B cell (primary cell): Measurements from ENCODE around the gene TBC1D22A. TPM values are rescaled to one million over a fixed set of nuclear protein-coding genes. Genes with fewer than 3 reads are reported as not detected.

ENCODE experiments used
- ATAC-seq: fragments of 200-7000 bp; cut with Tn5 transposase; one replicate; pipeline ENCODE4 v1.10.0; 2021; ENCODE audit warnings: low read depth, mild to moderate bottlenecking, moderate number of reproducible peaks, moderate library complexity
- CTCF ChIA-PET: fragments of 350-600 bp; sonication (Branson Sonifier 250); formaldehyde crosslinking; loops from one replicate; lab custom pipeline; 2021; ENCODE audit warnings: antibody characterized with exemption, inconsistent platforms; lab: Charles Lee
- POLR2A ChIA-PET: fragments of 350-600 bp; sonication (Branson Sonifier 250); formaldehyde crosslinking; loops from one replicate; lab custom pipeline; 2021; ENCODE audit warnings: antibody characterized with exemption; lab: Charles Lee
- DNase-seq: peaks from one replicate; pipeline ENCODE4 v3.0.0; 2013
- H2AFZ ChIP-seq: 2 replicates; pipeline ENCODE4 v1.6.1; 2012; ENCODE audit warnings: mild to moderate bottlenecking, low read depth, low read length; ENCODE audit not compliant: insufficient read depth, poor library complexity, severe bottlenecking
- H3K27ac ChIP-seq, 2 donors: 1 replicate in 1 of 2; 2 replicates in 1 of 2; pipeline ENCODE4 v1.5.1; 2012 to 2013; ENCODE audit warnings: low read length in 2 of 2, mild to moderate bottlenecking in 2 of 2, moderate library complexity in 1 of 2
- H3K27me3 ChIP-seq, 4 experiments: fragments of 200-600 bp in 1 of 4; sonication (generic) in 1 of 4; replicated peaks in 1 of 4; 1 replicate in 2 of 4; 2 replicates in 2 of 4; pipeline versions ENCODE4 v1.6.1 to v1.7.0; 2013 to 2016; ENCODE audit warnings: low read length in 3 of 4, mild to moderate bottlenecking in 2 of 4, mixed read lengths in 1 of 4, moderate library complexity in 1 of 4; ENCODE audit not compliant: insufficient read depth in 4 of 4, control insufficient read depth in 3 of 4; ENCODE audit errors: control extremely low read depth in 1 of 4
- H3K36me3 ChIP-seq, 2 experiments: replicated peaks in 1 of 2; 1 replicate in 1 of 2; 2 replicates in 1 of 2; pipeline versions ENCODE4 v1.6.1 to v1.7.1; 2013; ENCODE audit warnings: low read length in 1 of 2; ENCODE audit not compliant: insufficient read depth in 2 of 2, control insufficient read depth in 1 of 2; ENCODE audit errors: control extremely low read depth in 1 of 2, extremely low read depth in 1 of 2
- H3K4me1 ChIP-seq, 2 donors: fragments of 200-600 bp in 1 of 2; sonication (generic) in 1 of 2; 1 replicate in 1 of 2; 2 replicates in 1 of 2; pipeline versions ENCODE4 v1.5.1 to v1.6.1; 2013 to 2017; ENCODE audit warnings: low read length in 2 of 2; ENCODE audit not compliant: control insufficient read depth in 2 of 2, insufficient read depth in 2 of 2
- H3K4me2 ChIP-seq: replicated peaks from 2 replicates; pipeline ENCODE3; 2012; ENCODE audit warnings: mild to moderate bottlenecking, low read depth, low read length; ENCODE audit not compliant: poor library complexity, severe bottlenecking
- H3K4me3 ChIP-seq, 5 experiments: fragments of 200-600 bp in 1 of 5; sonication (generic) in 1 of 5; 1 replicate in 3 of 5; 2 replicates in 2 of 5; pipeline versions ENCODE4 v1.5.1 to v1.7.0; 2011 to 2016; ENCODE audit warnings: low read length in 4 of 5, mild to moderate bottlenecking in 4 of 5, low read depth in 2 of 5, control low read depth in 1 of 5, moderate library complexity in 1 of 5; ENCODE audit not compliant: insufficient read depth in 1 of 5; ENCODE audit errors: control extremely low read depth in 1 of 5, extremely low read depth in 1 of 5
- H3K79me2 ChIP-seq: fragments of 200-600 bp; sonication (generic); one replicate; pipeline ENCODE4 v1.6.0; 2016; ENCODE audit warnings: low read length; ENCODE audit not compliant: control insufficient read depth, insufficient read depth
- H3K9ac ChIP-seq: fragments of 200-600 bp; sonication (generic); 2 replicates; pipeline ENCODE4 v1.6.1; 2017; ENCODE audit warnings: mild to moderate bottlenecking, low read length, moderate library complexity
- H3K9me3 ChIP-seq, 3 donors: one replicate each; pipeline versions ENCODE4 v1.6.1 to v1.7.1; 2013; ENCODE audit warnings: low read length in 2 of 3; ENCODE audit not compliant: control insufficient read depth in 2 of 3, insufficient read depth in 1 of 3; ENCODE audit errors: control extremely low read depth in 1 of 3
- H4K20me1 ChIP-seq: 2 replicates; pipeline ENCODE4 v1.6.0; 2012; ENCODE audit warnings: mild to moderate bottlenecking, low read length; ENCODE audit not compliant: insufficient read depth, control insufficient read depth, poor library complexity, severe bottlenecking
- H3K27ac Mint-ChIP-seq: one replicate; pipeline ENCODE4 v1.8.0; 2021; ENCODE audit warnings: mixed read lengths
- H3K27me3 Mint-ChIP-seq: one replicate; pipeline ENCODE4 v1.8.0; 2021; ENCODE audit warnings: mixed read lengths
- H3K4me1 Mint-ChIP-seq: one replicate; pipeline ENCODE4 v1.8.0; 2021; ENCODE audit warnings: mixed read lengths
- H3K4me3 Mint-ChIP-seq: one replicate; pipeline ENCODE4 v1.8.0; 2021; ENCODE audit warnings: mixed read lengths
- H3K9me3 Mint-ChIP-seq: one replicate; pipeline ENCODE4 v1.8.0; 2022; ENCODE audit warnings: mixed read lengths; ENCODE audit not compliant: insufficient read depth
- CTCF ChIP-seq: fragments of 200-600 bp; IDR thresholded peaks from one replicate; pipeline ENCODE4 v1.8.0; 2022; ENCODE audit warnings: antibody characterized with exemption, mild to moderate bottlenecking
- EZH2 ChIP-seq: IDR thresholded peaks from 2 replicates; pipeline ENCODE4 v1.6.1; 2012; ENCODE audit warnings: borderline replicate concordance, low read depth, mild to moderate bottlenecking, moderate library complexity, low read length; ENCODE audit not compliant: insufficient read depth, poor library complexity, severe bottlenecking
- WGBS: methylation state at CpG from one replicate; pipeline ENCODE4 v1.1.5; 2013; ENCODE audit warnings: missing lambda C conversion rate; ENCODE audit not compliant: insufficient coverage; 5-methylcytosine and 5-hydroxymethylcytosine counted together
- intact Hi-C: fragments of 100-400 bp; cut with micrococcal nuclease; formaldehyde crosslinking; loops from one replicate; pipeline ENCODE4 v1.10.0; 2022
- polyA plus RNA-seq: library from polyadenylated mRNA; depleted of rRNA; stranded (reverse); fragments of >200 nt; gene quantifications from 2 replicates; pipeline ENCODE4 v1.2.3, GENCODE V29; 2012
- total RNA-seq, 2 donors: library from RNA; stranded (reverse); fragments of 120-200 nt in 1 of 2; gene quantifications; 1 replicate in 1 of 2; 2 replicates in 1 of 2; pipeline versions ENCODE4 v1.2.3 to v1.2.4, GENCODE V29; 2013 to 2022

TBC1D22A gene
- total and polyA plus RNA-seq, 2 donors (not counting 1 experiment from before 2014, with no cell fraction given) = 73.8 to 128 TPM

GRCh38 chr22:46835693-46836092 lies 73.2 kb downstream of the TBC1D22A start:
- H3K27me3 ChIP-seq = no peaks in the 10 kb centered on the region
- WGBS = no CpG with 5 or more reads among the region's 2 CpGs
- H3K27ac ChIP-seq = no peak overlapping the region
- peaks cover 100% of the 10 kb centered on the region for H3K79me2 ChIP-seq
- intact Hi-C loops = no loop called here
- no peak overlapping the region for H3K4me2 ChIP-seq
- no peaks in the 10 kb centered on the region for H3K27me3 Mint-ChIP-seq
- H3K27ac Mint-ChIP-seq = no peak overlapping the region
- peaks cover 3 to 21% (median 11%) of the 10 kb centered on the region in 3 donors for H3K9me3 ChIP-seq
- TF ChIP-seq CTCF (no peak), EZH2 (no peak)
- ChIA-PET CTCF (no interaction called here), POLR2A (no interaction called here)
- peaks cover 16% of the 10 kb centered on the region for H3K4me1 Mint-ChIP-seq
- no peak overlapping the region for H2AFZ ChIP-seq
- no peaks in the 10 kb centered on the region for H3K4me1 ChIP-seq
- H3K9ac ChIP-seq = no peak overlapping the region
- ATAC-seq (no peak), DNase-seq (no peak)
- H3K36me3 ChIP-seq = peaks cover 2 to 33% of the 10 kb centered on the region in 2 experiments
- no peak overlapping the region for H3K4me3 ChIP-seq
- no peak overlapping the region for H3K4me3 Mint-ChIP-seq
- H4K20me1 ChIP-seq = peaks cover 73% of the 10 kb centered on the region
- H3K9me3 Mint-ChIP-seq = peaks cover 10% of the 10 kb centered on the region

- WGBS = 100% methylated on average over 2 of the region's 3 CpGs
- peaks cover 25% of the 10 kb centered on the region for H3K4me1 Mint-ChIP-seq
Measured at GRCh38 chr22:46841522-46841921, 79.1 kb downstream of the TBC1D22A start.

More at GRCh38 chr22:46841522-46841921, 79.1 kb downstream of the TBC1D22A start:
- DNase-seq = no peak
- Mint-ChIP-seq H3K27ac (no peak overlapping the region), H3K27me3 (no peaks in the 10 kb centered on the region), H3K4me3 (no peak overlapping the region), H3K9me3 (peaks cover 1% of the 10 kb centered on the region)
- POLR2A ChIA-PET = no interaction called here
- no peak overlapping the region for H3K27ac ChIP-seq
- H4K20me1 ChIP-seq = peaks cover 79% of the 10 kb centered on the region
- H2AFZ ChIP-seq = no peak overlapping the region
- no peak overlapping the region for H3K9ac ChIP-seq
- H3K4me1 ChIP-seq = no peaks in the 10 kb centered on the region
- H3K36me3 ChIP-seq = peaks cover 2 to 27% of the 10 kb centered on the region in 2 experiments
- H3K27me3 ChIP-seq = no peaks in the 10 kb centered on the region
- H3K9me3 ChIP-seq = no peaks in the 10 kb centered on the region
- intact Hi-C loops = no loop called here
- H3K79me2 ChIP-seq = peaks cover 100% of the 10 kb centered on the region
- no peak for ATAC-seq
- CTCF ChIA-PET = no interaction called here
- H3K4me3 ChIP-seq = no peak overlapping the region
- H3K4me2 ChIP-seq = no peak overlapping the region
- TF ChIP-seq CTCF (no peak), EZH2 (no peak)
